Measurements from ENCODE around the gene OR3A2. TPM values are rescaled to one million over a fixed set of nuclear protein-coding genes. Genes with fewer than 3 reads are reported as not detected.
A peak's percentile ranks its signal among the peaks of the same experiment; 100 is the strongest.
"Not testable (repeated sequence)": the region's sequence is repeated elsewhere in the genome, so short reads cannot be mapped to it uniquely, and the experiment has no call there.

OR3A2 gene
- under 1 TPM in 1 of 4 donors, not detected in 3; 0.27 TPM for total RNA-seq
- under 1 TPM in 1 of 3 donors, not detected in 2; 0.31 TPM for polyA plus RNA-seq

DNA sequence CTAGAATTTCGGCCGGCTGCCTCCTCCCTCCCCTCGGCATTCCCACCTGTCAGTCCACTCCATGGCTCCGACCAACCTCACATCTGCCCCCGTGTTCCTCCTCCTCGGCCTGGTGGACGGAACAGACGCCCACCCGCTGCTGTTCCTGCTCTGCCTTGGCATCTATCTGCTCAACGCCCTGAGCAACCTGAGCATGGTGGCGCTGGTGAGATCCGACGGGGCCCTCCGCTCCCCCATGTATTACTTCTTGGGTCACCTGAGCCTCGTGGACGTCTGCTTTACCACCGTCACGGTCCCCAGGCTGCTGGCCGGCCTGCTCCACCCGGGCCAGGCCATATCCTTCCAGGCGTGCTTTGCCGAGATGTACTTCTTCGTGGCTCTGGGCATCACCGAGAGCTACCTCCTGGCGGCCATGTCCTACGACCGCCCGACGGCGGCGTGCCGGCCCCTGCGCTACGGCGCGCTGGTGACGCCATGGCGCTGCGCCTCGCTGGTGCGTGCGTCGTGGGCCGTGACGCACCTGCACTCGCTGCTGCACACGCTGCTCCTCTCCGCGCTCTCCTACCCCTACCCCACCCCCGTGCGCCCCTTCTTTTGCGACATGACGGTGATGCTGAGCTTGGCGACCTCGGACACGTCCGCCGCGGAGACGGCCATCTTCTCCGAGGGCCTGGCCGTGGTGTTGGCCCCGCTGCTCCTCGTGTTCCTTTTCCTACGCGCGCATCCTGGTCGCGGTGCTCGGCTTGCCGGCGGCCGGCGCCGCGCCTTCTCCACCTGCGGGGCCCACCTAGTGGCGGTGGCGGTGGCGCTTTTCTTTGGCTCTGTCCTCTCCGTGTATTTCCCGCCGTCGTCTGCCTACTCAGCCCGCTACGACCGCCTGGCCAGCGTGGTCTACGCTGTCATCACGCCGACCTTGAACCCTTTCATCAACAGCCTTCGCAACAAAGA lies at the start of gene OR3A2:
OR3A2 (minus strand) TSS at position 440 of the 948 bp plus-strand sequence.
- intact Hi-C loops (cut with DNase I) = no loop called here

GRCh38 chr17:3433741-3434140 lies 47.6 kb upstream of the OR3A2 start, which contains the start of gene OR1E2:
TSS of gene OR1E2 (minus strand) at chr17:3433841. CDS start at chr17:3433841, 0 bp downstream.
- Histone ChIP-seq H3K27me3 (peaks cover 0 to 6% (median 0%) of the 10 kb centered on the region in 3 donors), H3K9me3 (peaks cover 0 to 3% (median 0%) of the 10 kb centered on the region in 4 donors), H3K36me3 (no peaks in the 10 kb centered on the region), H3K27ac (no peak within 1 kb of the TSS), H3K4me1 (no peaks in the 10 kb centered on the region), H3K4me3 (no peak within 1 kb of the TSS)
- no peak for DNase-seq
- TF ChIP-seq EP300 (IDR thresholded peaks at IDR 0.05) (no peak), CTCF (IDR thresholded peaks at IDR 0.05) (no peak), POLR2AphosphoS5 (IDR thresholded peaks at IDR 0.05) (no peak), POLR2A (IDR thresholded peaks at IDR 0.05) (no peak)
- 78 to 80% methylated on average over 3 of the region's 3 CpGs for WGBS, 2 donors
- intact Hi-C loops (cut with DNase I) = no loop called here

More for the DNA sequence above, at the start of gene OR3A2:
- no peaks in the 10 kb centered on the region for H3K9me3 ChIP-seq
- no peaks in the 10 kb centered on the region for H3K36me3 ChIP-seq
- peaks cover 0 to 27% (median 9%) of the 10 kb centered on the region in 3 donors for H3K27me3 ChIP-seq
- no peak for DNase-seq
- H3K4me3 ChIP-seq = peak within 1 kb of the TSS in 1 of 4 donors; percentile 16
- no peak within 1 kb of the TSS for H3K27ac ChIP-seq
- 31 to 56% methylated on average over 92 of the region's 92 CpGs for WGBS, 2 donors
- TF ChIP-seq POLR2AphosphoS5 (IDR thresholded peaks at IDR 0.05) (no peak), CTCF (IDR thresholded peaks at IDR 0.05) (no peak), POLR2A (IDR thresholded peaks at IDR 0.05) (no peak), EP300 (IDR thresholded peaks at IDR 0.05) (no peak)
- H3K4me1 ChIP-seq = no peaks in the 10 kb centered on the region

GRCh38 chr17:3433215-3433614 lies 47.1 kb upstream of the OR3A2 start:
- DNase-seq; H3K36me3 ChIP-seq; H3K4me1 ChIP-seq; intact Hi-C loops (cut with DNase I); H3K27ac ChIP-seq; H3K27me3 ChIP-seq; H3K9me3 ChIP-seq; H3K4me3 ChIP-seq: not testable (repeated sequence)
- WGBS, 2 donors = 25 to 37% methylated on average over 7 of the region's 7 CpGs

GRCh38 chr17:3418222-3418621 lies 32.1 kb upstream of the OR3A2 start:
- no peak overlapping the region for H3K4me3 ChIP-seq
- no peak for TF ChIP-seq CTCF (IDR thresholded peaks at IDR 0.05)
- TF ChIP-seq POLR2AphosphoS5 (IDR thresholded peaks at IDR 0.05) = no peak
- TF ChIP-seq EP300 (IDR thresholded peaks at IDR 0.05) = no peak
- TF ChIP-seq POLR2A (IDR thresholded peaks at IDR 0.05) = no peak
- no peaks in the 10 kb centered on the region for H3K4me1 ChIP-seq
- H3K9me3 ChIP-seq = no peaks in the 10 kb centered on the region
- 53 to 83% methylated on average over 2 of the region's 2 CpGs for WGBS, 2 donors
- H3K36me3 ChIP-seq = no peaks in the 10 kb centered on the region
- no peak for DNase-seq
- H3K27ac ChIP-seq = no peak overlapping the region
- H3K27me3 ChIP-seq = no peaks in the 10 kb centered on the region
- intact Hi-C loops (cut with DNase I) = no loop called here

- Histone ChIP-seq H3K4me1 (no peaks in the 10 kb centered on the region), H3K9me3 (no peaks in the 10 kb centered on the region), H3K27ac (no peak overlapping the region), H3K4me3 (no peak overlapping the region), H3K27me3 (no peaks in the 10 kb centered on the region), H3K36me3 (no peaks in the 10 kb centered on the region)
- intact Hi-C loops (cut with DNase I) = no loop called here
- TF ChIP-seq POLR2AphosphoS5 (IDR thresholded peaks at IDR 0.05) (no peak), EP300 (IDR thresholded peaks at IDR 0.05) (no peak), CTCF (IDR thresholded peaks at IDR 0.05) (no peak), POLR2A (IDR thresholded peaks at IDR 0.05) (no peak)
- DNase-seq = no peak
- 76 to 81% methylated on average over 5 of the region's 5 CpGs for WGBS, 2 donors
Measured at GRCh38 chr17:3415610-3416009, 29.5 kb upstream of the OR3A2 start.

DNA sequence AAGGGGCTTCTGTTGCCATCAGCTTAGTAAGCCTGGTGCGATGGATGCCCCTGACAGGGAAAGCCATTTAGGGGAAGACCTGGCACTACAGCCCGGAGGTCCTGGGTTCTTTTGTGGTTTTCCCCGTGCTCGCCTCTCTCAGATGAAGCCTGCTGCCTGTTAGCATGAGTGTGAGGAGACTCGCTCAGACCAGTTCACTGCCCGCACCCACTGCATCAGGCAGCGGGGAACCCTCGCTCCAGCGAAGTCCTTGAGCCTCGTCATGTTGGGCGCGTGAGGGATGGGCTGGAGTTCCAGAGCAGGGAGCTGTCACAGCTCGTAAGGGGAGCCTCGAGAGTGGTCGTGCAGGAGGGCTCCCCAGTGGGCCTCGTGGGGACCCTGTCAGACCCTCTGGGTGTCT lies 26.1 kb upstream of the OR3A2 start:
- H3K9me3 ChIP-seq; H3K36me3 ChIP-seq; H3K27ac ChIP-seq; H3K27me3 ChIP-seq; H3K4me3 ChIP-seq; intact Hi-C loops (cut with DNase I); H3K4me1 ChIP-seq; DNase-seq: not testable (repeated sequence)
- WGBS, 2 donors = 55 to 77% methylated on average over 2 to 5 of the region's 16 CpGs
